Inferior parietal cortex (tissue), 1 donor: ENCODE results near the gene SLC25A43.
"Not testable (repeated sequence)": the region's sequence is repeated elsewhere in the genome, so short reads cannot be mapped to it uniquely, and the experiment has no call there.

Source experiments
- DNase-seq: peaks from one replicate; pipeline ENCODE4 v3.0.0-alpha.2; 2016; ENCODE audit errors: extremely low spot score

The SLC25A43 gene

DNA sequence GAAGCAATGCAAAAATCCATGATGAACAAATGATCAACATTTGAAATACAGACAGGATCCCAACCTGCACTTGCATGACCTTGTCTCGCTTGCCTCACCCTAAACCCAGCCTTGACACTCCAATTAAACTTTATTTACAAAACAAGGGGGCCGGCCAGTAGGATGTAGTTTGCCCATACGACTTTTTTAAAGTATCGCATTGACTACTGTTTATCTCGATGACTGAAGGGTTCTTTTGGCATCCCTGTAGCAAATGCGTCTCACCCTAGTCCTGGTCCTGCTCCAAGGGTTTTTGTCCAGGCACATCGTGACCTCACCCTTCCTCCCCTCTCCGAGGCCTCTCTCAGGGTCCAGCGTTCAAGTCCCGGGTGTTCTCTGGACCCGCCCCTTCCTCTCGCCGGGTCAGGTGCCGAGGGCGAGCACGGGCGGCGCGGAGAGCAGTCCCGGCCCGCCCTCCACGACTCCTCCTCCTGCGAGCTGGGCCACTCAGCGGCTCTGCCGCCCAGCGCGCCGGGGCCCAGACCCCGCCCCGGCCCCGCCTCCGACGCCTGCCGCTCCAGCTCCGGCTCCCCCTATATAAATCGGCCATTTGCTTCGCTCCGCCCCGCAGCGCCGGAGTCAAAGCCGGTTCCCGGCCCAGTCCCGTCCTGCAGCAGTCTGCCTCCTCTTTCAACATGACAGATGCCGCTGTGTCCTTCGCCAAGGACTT lies 68.9 kb downstream of the SLC25A43 start, which contains the start of gene SLC25A5:
Gene SLC25A5, plus strand, starts transcription at position 603 of the 709 bp plus-strand sequence. Its CDS starts 72 bp downstream, at position 675.
- peak; percentile 63 for DNase-seq

DNA sequence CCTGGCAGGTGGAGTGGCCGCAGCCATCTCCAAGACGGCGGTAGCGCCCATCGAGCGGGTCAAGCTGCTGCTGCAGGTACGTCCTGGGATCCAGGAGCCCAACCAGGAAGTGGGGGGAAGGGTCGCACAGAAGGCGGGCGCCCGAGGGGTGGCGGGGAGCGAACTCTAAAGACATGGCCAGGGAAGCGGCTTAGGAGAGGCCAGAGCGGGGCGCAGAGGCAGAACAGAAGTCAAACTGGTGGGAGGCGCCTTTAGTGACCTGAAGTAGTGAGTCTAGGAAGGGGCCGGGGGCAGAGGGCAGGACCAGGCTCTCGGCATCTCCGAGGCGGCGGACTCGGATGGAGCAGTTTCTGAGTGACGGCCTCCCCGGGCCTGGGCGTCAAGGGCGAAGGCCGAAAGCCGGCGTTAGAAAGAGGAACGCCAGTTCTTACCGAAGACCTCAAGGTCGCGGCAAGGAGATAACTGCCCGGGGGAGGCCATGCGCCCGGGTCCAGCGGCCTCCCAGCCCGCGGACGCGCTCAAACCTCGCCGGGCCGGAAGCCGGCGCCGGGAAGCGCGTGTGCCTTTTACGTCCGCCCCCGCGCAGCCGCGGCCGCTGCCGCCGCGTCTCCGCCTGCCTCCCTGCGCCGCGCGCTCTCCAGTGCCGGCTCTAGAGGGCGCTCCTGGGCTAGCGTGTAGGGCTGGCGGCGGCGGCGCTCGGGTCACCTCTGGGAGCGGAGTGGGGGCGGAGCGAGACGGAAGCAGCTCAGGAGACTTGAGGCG lies 69.6 kb downstream of the SLC25A43 start:
- peak; percentile 77 for DNase-seq

DNA sequence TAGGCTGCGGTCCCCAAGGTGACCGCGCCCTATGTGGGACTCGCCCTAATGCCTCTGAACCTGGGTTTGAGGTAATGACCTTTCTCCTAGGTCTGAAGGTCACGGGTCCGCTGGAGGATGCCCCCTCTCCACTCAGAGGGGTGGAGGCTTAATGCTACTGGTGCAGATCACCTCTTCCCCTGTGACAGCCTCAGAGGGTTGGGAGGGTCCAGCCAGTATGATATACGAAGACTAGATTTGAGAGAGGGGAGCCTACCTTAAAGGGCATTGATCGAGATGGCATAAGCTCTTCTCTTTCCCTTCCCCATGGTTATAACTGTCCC lies 70.1 kb downstream of the SLC25A43 start:
- no peak for DNase-seq

DNA sequence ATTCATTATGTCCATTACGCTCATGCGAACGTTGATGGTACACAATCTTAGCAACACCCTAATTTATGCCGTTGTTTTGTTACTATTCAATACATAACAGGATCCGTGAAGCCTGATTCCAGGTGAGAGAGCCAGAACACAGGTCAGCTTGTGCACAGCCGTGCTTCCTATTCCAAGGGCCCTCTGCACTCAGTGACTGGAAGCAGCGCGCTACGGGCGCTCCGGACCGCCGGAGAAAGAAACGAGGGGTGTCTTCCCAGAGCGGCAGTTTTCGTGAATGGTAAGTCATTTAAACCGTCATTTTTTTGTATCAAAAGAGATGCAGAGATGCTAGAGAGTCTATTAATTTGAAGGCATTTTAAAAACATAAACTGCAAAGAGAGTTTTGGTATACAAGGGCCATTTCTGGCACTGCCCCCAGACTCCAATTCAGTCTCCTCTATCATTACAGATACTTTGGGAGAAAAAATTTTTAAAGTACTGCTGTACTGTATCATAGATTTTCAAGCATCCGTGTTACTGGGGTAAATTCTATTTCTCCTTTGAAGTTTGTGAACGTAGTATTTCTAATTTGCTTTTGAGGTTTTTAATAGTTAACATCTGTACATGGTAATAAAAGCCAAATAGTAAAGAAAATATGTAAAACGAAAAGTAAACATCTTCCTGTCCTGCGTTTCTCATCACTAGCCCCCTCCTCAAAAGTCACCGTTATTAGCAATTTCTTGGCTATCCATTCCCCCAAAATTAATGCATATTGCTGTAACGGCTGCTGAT lies 75.7 kb downstream of the SLC25A43 start:
- DNase-seq: no peak

DNA sequence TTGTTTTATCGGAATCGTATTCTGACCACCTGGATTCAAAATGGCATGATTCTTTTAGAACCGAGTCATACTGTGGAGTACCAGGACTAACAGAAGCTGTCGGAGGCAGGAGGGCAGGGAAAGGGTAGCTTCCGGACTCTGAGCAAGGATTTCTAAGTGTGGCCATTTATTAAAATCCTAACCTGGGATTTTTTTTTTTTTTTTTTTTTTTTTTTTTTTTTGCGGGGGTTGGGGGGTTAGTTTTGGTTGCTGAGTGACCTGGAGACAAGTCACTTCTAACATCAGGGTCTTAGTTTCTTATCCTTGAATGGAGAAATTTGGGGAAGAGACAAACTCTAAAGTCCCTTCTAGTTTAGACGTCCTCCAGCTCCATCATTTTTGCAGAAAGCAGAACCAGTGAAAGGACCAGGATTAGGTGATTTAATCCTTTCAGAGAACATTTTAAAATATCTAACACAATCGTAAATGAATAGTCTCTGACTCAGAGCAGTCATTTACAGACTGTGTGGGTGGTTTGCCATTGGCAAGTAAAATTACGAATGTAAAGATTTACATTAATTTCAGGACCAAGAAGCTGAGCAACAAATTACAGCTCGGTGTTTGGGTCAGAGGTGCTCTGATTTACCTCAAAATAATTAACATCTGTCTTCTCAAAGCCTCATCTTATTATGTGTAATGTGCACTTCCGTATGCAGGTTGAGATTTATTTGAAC lies 76.4 kb downstream of the SLC25A43 start:
- no peak for DNase-seq

DNA sequence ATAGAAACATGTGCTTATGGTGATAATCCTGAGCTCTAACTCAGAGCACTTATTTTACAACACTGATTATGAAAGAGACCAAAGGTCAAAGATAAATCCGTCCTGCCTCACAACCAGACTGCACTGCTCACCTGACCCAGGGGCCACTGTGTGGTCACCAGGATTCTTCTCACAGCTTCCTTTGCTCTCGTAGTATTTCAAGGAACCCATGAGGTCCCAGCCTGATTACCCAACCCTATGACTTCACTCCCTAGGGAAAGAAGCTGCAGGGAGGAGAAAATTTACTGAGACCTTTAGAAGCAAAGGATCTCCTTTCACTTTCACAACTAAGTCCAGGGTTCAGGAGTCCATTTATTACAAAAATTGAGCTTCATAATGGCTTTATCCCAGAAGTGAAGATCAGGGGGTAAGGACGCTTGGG lies 78.7 kb downstream of the SLC25A43 start:
- DNase-seq: no peak

DNA sequence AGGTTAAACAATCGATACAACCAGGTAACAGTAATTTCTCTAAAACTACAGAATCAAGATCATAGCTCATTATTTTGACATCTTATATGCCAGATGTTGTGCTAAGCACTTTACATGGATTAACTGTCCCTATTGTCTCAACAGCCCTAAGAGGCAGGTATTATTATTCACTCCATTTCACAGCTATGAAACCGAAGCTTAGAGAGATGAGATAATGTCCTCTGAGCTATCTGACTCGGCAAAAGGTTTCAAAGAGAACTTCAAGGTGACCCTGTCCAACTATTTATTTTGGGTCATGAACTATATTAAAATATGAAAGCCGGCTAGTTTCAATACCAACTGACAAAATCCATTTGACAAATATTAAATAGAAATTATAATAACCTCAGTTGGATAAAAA lies 79.4 kb downstream of the SLC25A43 start:
- DNase-seq: no peak

DNA sequence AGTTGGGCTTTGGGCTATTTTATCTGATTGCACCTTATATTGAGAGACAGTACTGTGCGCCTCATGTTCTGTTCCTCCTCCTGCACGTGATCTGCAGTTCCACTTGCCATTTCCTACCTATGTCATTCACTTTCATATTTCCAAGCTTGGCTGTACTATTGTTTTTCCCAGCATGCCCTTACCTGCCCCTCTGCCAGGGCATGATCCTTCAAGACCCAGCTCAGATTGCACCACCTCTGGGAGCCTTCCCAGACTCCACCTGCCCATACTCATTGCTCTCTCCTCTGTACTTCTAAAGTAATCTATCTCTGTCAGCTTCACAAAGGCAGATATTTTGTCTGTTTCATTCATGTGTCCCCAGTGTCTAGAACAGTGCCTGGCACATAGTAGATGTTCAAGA lies 80.7 kb downstream of the SLC25A43 start:
- no peak for DNase-seq

DNA sequence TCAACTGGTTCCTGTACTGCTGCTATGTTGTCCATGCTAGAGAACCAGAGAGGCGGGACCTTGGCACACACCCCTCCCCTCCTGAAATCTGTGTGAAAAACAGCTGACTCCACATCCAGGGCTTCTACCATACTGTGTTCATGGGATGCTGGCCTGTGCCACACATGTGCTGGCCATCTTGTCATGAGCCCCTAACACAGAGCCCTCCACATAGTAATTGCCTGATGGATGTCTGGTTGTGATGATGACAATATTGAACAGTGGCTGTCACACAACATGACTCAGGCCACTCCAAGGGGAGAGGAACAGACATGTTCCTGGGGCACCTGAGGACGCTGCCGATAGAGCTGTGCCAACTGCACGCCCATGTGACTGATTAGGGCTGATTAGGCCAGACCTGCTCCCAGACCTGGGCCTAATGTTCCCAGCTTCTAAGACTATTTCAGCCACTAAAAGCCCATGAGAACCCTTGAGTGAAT lies 82.2 kb downstream of the SLC25A43 start:
- DNase-seq: no peak

DNA sequence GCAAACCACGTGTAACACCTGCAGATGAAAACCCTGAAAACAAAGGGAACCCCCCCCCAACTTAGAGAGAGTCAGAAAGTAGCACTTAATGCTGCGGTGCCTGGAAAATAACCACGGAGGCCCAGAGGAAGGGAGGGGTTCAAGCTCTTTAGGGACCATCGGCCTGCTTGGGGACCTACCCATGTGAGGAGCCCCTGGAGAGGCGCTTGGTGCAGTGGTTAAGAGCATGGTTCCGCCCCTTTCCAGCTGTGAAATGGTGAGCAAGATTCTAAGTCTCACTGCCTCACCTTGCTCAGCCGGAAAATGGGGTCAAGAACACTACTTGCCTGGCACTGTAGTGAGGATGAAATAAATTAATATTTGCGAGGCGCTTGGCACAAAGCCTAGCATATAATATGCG lies 82.9 kb downstream of the SLC25A43 start:
- no peak for DNase-seq

DNA sequence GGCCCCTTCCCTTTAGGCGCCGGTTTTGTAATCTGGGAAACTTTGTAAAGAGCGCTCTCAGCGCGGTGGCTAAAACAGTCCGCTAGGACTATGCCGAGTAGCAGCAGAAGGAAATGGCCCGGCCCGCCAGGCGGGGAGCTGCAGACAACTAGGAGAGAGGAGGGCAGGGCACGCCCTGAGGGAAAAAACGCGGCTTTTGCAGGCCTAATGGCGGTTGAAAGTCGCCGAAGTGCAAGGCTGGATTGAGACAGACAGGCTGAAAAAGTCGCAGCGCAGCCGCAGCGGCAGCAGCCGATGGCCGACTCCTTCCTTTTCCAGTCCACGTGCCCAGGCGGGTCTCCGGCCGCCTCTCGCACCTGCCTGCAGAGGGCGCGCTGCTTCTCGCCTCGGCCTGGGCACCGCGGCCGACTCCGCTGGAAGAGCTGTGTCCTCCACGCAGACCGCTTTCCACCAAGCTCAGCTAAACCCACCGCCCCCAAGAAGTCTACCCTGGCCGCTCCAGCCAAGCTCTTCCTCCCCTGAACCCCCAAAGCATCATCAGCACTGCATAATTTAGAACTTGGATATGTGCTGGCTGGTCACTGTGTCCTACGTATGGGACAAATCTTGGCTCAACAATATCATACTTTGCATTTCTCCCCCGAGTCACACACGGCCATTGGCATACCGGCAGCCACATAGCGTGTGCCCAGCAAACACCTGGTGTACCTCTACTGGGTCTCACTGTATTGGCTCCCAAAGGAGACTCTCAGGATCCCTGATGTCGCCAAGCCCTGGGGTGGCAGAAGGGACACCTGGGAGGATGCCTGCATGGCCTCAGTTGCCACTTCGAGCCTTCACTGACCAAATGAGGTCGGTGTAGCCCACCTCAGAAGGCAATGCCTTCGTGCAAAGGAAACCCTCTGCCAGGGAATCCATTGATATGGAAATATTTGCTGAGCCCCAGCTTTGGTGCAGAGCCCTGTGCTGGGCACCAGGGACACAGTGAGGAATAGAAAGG lies 83.6 kb downstream of the SLC25A43 start:
- peak; percentile 34 for DNase-seq

DNA sequence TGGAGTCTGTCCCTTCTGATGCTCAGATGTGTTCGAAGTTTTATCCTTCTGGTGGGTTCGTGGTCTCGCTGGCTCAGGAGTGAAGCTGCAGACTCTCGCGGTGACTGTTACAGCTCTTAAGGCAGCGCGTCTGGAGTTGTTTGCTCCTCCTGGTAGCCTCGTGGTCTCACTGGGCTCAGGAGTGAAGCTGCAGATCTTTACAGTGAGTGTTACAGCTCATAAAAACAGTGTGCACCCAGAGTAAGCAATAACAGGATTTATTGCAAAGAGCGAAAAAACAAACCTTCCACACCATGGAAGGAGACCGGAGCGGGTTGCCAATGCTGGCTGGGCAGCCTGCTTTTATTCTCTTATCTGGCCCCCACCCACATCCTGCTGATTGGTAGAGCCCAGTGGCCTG lies 87.6 kb downstream of the SLC25A43 start:
- DNase-seq: no peak

DNA sequence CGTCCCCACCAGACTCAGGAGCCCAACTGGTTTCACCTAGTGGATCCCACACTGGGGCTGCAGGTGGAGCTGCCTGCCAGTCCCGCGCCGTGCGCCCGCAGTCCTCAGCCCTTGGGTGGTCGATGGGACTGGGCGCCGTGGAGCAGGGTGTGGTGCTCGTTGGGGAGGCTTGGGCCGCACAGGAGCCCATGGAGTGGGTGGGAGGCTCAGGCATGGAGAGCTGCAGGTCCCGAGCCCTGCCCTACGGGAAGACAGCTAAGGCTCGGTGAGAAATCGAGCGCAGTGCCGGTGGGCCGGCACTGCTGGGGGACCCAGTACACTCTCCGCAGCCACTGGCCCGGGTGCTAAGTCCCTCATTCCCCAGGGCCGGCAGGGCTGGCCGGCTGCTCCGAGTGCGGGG lies 88.6 kb downstream of the SLC25A43 start:
- DNase-seq: not testable (repeated sequence)

DNA sequence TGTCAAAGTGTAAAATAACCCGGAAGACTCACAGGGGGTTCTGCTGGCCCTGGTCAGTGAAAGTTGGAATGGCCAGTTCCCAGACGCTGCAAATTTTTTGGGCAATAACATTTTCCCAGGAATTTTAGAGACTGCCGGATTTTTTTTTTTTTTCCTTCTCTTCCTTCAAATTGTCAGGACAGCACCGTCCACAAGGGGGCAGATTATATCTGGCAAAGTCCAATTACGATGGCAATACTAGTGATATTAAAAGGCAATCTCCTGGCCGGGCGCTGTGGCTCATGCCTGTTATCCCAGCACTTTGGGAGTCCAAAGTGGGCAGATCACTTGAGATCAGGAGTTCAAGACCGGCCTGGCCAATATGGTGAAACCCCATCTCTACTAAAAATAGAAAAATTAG lies 89.6 kb downstream of the SLC25A43 start:
- peak; percentile 61 for DNase-seq

DNA sequence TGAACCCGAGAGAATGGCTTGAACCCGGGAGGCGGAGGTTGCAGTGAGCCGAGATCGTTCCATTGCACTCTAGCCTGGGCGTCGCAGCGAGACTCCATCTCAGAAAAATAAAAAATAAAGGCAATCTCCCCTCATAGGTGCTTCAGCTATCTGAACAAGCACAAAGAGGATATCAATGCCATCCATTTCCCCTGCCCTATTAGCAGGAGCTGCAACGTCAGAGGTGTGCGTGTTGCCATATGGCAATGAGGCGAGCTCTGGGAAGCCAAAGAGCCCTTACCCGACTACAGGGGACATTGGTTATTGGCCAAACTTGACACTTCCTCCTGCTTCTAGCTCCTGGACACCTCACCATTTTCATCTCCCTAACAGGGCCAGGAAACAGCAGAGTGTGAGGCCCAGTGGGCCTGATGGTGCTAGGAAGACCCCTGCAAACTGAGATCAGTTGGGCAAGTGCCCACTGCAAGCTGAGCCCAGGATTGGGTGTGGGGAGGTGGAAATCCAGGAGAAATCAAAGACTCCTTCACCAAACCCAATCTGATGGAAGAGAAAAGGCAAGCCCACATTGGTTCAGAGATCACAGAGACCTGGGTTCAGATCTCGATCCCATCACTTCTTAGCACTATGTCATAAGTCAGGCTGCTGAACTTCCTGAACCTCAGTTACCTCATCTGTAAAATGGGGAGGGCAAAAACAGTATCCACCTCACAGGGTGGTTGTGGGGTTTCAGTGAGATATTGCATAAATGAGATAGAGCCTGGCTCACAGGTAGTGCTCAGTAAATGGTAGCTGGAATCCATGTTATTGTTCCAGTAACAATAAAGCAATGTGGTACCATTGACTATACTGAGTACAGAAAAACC lies 90.3 kb downstream of the SLC25A43 start:
- no peak for DNase-seq

DNA sequence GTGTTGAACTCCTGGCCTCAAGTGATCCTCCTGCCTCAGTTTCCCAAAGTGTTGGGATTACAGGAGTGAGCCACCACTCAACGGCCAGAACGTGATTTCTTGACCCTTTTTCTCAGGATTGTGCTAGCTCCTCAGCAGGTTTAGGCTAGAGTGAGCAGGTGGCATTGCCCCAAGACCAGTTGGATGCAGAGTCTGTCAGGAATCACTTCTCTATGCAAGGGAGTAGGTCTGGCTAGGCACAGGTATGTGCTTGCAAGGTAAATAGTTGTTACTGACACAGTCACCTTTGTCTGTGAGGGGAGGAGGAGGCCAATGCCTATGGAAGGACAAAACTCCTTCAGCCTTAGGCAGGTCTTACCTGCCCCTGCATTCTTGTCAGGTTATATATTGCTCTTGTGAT lies 93.3 kb downstream of the SLC25A43 start:
- no peak for DNase-seq

DNA sequence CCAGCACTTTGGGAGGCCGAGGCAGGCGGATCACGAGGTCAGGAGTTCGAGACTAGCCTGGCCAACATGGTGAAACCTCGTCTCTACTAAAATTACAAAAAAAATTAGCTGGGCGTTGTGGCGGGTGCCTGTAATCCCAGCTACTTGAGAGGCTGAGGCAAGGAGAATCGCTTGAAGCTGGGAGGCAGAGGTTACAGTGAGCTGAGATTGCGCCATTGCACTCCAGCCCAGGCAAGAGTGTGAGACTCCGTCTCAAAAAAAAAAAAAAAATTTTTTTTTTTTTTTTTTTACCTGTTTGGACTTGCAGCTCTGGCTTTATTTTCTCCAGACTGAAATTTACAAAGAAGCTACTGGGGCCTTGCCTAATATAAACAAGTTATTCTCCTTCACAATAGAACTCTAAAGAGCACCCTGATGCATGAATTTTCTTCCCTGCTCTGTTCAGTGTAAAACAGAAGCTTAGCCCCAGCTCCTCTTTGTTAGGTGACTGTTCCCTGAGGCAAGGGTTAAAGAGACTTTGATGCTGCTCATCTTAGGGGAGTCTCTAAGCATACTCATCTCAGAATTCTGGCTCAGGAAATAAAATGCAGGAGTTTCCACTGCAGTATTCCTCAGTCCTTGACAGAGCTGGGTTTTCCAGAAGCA lies 94.8 kb downstream of the SLC25A43 start:
- not testable (repeated sequence) for DNase-seq

DNA sequence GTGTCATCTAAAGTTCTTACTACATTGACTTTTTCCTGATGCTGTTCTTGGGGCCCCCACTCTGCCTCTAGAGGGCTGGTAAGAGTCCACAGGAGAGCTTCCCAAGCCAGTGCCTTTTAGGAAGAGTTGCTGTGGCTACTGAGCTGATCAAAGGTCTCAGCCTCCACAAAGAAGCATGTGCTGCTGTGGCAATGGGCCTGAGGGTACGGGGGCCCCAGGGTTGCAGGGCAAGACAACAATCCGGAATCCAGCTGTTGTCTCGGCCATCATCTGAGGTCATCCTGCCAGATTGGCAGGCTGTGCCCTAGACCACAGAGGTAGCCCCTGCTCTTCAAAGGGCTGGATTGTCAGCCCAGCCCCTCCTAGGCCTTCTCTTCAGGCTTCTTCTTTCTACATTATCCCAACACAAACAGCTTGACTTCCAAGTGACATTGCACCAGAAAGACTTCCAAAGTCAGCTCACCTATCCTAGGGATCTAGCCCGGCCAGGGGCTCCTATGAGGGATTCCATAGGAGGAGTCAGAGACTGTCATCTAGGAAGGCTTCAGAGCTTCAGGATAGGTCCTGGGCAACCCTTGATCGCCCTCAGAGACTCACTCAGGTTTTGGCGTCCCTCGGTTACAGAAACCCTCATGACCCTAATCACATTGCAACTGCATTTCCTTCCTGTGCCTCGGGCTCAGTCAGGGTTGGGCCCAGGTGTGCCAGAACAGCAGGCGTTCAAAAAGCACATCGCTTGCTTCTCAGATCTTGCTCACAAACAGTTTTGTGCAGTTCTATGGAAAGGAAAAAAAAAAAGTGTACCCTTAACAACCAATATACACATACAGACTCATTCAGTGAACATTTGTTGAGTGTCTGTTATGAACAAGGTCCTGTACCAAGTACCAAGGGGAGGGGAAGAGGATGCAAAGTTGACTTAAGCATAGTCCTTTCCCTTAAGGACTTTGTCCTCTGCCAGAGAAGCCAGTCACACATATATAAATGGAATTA lies 96.9 kb downstream of the SLC25A43 start:
- no peak for DNase-seq
